Erythroblast (primary cell): Measurements from ENCODE around the gene ZNF714.

Source experiments
- GATA1 ChIP-seq: IDR thresholded peaks from 2 replicates; pipeline ENCODE4 v1.6.1; 2011; ENCODE audit warnings: low read depth, mild to moderate bottlenecking, control low read depth, low read length, moderate library complexity
- POLR2A ChIP-seq: IDR thresholded peaks from 2 replicates; pipeline ENCODE4 v1.6.1; 2011; ENCODE audit warnings: mild to moderate bottlenecking, low read length

DNA sequence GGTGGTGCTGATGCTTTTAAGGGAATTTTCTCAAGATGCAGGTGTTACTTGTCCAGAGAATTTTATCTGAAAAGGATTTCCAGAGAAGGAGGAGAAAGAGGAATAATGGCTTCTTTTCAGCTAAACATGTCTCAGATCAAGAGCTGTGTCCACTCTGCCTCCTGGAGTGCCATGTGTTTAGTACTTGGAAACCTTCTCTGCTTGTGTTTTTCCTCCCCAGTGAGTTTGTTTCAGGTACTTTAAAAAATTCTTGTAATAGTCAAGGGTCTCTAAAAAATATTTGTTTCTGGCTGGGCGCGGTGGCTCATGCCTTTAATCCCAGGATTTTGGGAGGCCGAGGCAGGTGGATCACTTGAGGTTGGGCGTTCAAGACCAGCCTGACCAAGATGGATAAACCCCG lies 82.5 kb downstream of the ZNF714 start:
- TF ChIP-seq POLR2A (no peak), GATA1 (no peak)
